Occipital lobe (tissue), 3 donors: ENCODE measurements around the gene HOXA2. TPM values are rescaled to one million over a fixed set of nuclear protein-coding genes. Genes with fewer than 3 reads are reported as not detected.

Source experiments
- DNase-seq: peaks from one replicate; lab custom pipeline; 2025; lab: John Stamatoyannopoulos, UW
- small RNA-seq: library from RNA; depleted of rRNA; stranded (forward); fragments of <200 nt; gene quantifications from one replicate; pipeline ENCODE3, GENCODE V24; 2014
- total RNA-seq: library from RNA; depleted of rRNA; stranded (reverse); fragments of >200 nt; gene quantifications from one replicate; pipeline ENCODE4 v1.2.3, GENCODE V29; 2014

HOXA2 gene
- total RNA-seq, 1 donor from 2014 or later: not detected

DNA sequence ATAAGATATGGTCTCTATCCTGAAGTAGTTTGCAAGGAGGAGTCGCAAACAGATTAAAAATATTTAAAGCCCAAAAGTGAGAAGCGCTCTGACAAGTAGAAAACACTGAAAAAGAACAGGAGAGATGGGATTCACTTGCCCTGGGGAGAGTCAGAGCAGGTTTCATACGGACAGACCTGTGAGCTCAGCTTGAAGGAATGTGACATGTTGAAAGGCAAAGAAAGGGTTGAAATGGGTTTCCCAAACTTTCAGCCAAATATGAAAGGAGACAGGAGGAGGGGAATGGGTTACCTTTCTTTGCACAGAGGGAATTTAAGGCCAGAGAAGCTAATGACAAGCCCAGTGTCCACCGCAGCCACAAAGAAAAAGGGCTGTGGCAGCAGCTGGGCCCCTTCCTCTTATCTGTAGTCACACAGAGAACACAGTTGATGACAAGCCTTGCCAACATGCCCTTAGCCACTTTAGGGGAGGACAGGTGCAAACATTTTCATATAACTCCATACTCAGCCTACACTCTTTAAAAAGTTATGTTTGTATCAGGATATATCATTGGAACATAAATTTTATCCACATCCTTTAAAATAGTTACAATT, 21.5 kb downstream of the HOXA2 start:
- no peak for DNase-seq

DNA sequence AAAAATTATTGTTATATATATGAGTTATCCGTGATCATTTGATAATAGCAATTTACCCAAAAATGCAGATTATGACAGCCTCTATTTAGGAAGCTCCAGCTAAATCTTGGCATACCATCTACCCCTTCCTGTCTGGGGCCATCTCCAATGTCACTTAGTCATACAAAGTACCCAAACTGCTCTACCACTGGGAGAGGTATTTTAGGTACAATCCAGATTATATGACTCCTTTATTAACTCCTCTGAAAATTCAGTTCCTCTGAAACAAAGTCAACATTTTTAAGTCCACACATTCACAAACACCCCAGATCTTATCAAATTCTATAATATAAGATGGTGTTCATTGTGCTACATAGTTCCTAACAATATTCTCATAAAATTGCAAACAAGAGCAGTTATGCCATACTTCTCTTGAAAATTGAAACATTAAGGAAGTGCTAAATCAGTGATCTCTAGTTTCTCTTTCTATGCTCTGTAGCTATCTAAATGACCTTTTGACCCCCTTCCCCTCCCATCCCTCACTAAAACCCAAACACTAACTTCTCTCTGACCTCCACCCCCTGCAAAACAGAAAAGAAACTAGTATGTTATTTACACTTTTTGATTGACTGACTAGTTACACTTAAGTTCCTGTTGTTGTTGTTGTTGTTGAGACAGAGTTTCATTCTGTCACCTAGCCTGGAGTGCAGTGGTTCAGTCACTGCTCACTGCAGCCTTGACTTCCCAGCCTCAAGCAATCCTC, 23.1 kb downstream of the HOXA2 start:
- no peak for DNase-seq

DNA sequence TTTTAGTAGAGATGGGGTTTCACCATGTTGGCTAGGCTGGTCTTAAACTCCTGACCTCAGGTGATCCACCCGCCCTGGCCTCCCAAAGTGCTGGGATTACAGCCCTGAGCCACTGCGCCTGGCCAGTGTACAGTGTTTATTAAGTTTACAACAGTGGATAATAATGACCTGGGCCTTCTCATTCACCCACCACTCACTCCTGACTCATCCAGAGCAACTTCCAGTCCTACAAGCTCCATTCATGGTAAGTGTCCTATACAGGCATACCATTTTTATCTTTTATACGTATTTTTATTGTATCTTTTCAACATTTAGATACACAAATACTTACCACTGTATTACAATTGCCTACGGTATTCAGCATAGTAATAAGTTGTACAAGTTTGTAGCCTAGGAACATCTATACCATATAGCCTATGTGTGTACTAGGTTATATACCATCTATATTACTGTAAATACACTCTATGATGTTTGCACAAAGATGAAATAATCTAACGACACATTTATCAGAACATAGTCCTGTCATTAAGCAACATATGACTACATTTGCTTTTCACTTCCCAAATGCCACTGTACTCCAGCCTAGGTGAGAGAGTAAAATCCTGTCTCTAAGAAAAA, 23.8 kb downstream of the HOXA2 start:
- no peak for DNase-seq

DNA sequence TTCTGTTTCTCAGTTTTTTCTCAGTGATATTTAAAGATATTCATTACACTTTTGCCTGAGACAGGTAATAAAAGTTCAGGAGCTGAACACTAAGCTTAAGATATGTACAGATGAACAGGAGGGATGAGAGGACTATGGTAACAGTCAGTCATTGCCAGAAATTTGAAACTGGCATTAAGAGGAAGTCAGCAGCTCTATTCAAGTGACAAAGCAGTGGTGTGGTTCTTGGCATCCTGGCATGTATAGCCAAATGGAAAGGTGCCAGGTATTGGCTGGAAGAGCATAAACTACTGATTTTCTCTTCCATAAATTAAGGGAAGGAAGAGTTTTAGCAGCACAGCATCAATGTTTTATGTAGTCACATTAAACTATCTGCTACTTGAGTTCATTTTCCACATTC, 29.4 kb downstream of the HOXA2 start:
- no peak for DNase-seq

DNA sequence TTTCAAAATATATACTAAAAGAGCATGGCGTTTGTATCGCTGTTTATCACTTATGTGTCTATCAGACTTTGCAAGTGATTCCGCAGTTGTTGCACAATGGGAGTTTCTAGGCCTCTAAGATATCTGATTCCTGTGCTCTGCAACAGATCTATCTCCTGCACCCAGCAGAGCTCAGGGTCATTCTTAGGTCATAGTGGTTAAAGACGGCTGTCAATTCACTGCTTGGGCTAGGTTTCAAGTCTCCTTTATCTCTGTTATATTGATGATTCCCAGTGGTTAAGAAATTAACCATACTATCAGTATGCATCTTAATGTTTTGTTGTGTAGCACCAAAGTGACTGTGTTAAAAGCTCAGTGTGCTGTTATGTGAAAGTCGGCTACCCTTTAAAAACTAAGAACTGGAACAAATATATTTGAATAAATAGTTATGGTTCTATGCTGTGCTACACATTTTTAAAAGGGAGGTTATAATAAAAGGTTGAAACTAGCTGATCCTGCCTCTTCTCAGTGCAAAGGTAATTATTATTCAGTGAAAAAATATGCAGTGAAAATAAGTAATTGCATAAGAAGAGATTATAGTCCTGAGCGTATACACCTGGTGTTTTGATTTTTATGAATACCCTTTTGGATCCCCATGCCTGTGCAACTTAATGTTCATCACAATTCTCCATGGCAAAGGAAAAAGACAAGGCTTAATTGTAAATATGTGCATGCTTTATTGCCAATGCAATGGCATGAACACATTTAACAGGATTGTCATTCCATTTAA, 30.7 kb downstream of the HOXA2 start:
- no peak for DNase-seq

DNA sequence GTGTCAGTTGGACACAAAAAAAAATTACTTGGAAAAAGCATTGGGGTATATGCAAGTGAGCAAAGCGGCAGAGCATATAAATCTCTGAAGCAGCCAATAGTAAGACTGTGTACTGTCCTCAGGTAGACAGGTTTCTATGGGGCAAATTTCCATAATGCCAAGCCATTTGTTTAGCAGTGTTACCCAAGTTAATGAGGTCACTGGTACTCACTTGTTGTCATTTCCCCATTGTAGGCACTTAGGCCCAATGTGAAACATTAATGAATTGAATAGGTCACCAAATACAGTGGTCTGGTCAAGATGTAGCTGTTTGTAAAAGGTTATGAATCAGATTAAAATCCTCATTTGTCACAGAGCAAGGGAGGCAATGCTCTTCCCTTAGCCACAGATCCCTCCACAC, 34.2 kb downstream of the HOXA2 start:
- DNase-seq: no peak

DNA sequence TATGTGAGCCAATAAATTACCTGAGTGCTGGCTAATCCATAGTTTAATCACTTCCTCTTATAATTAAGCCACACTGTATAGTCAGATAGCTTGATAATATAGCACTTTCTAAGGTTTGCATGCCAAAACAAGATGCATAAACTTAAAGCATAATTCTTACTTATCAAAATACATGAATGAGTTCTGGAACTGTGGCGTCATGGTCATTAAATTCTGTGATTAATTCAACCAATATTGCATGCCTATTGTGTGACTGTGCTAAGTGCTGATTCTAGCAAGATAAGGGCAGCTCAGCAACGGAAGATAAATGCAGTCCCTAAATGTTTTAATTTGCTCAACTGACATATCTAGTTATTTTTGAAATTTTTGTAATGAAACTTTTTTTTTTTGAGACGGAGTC, 36.3 kb downstream of the HOXA2 start:
- no peak for DNase-seq

DNA sequence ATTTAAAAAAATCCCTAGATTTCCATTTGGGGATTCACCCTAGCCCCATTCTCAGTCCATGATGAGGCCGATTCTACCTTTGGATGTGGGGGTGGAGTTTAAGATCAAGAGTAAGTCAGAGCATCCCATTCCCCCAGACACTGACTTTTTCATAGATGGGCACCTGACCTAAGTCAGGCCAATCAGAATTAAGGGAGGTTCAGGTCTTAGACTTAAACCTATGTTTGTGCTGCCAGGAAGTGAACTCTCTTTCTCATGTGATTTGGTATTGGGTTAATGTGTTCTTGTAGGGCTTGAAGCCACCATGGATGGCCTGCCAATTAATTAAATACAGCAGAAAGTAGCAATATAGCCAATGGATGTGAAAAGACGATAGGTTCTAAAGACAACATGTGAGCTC, 36.8 kb downstream of the HOXA2 start:
- no peak for DNase-seq

DNA sequence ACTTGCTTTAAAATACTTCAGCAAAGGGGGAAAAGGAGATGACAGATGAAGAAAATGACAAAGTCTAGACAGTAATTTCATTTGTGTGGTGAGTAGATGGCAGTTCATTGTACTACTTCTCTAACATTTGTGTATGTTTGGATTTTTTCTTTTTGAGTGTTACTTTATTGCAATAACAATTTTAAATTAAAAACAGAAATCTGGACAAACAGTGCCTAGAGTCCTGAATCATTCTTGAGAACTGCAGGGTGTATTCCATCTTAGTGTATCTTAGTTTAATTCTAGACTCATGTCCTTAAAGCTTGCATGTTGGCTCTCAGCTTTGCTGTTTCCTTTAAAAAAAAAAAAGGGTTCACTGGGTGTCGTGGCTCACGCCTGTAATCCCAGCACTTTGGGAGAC, 37.8 kb downstream of the HOXA2 start:
- no peak for DNase-seq

DNA sequence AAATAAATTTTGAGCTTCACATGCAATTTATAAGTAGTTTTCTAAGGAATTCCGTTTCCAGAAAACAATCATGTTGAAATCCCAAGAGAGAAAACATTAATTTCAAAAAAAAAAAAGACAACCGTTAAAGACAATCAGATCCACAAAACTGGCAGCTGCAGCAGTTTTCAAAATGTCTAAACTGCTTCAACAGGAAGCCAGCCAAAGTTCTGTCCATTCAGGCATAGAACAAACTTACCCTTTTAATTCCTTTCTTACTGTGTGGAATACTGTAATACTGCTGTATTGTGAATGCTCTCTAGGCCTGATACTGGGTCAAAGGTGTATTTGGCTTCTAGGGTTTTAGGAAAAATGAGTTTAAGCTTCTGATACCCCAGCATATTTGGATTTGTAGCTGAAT, 38.3 kb downstream of the HOXA2 start:
- no peak for DNase-seq

DNA sequence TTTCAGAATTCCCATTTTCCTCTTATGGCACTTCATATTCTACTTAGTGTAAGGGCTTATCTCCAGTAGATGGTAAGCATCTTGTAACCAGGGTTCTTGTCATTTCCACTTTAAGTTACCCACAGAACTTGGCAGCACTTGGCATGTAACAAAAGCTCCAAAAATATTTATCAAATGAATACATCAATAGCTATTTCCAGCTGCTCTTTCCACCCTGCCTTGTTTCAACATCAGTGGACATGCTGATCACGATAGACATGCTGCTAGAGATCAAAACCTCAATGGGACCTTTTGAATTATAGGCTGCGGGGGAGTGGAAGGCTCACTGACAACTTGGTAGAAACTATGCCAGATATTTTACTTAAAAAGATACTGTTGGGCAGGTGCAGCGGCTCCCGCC, 39.5 kb downstream of the HOXA2 start:
- DNase-seq: no peak

DNA sequence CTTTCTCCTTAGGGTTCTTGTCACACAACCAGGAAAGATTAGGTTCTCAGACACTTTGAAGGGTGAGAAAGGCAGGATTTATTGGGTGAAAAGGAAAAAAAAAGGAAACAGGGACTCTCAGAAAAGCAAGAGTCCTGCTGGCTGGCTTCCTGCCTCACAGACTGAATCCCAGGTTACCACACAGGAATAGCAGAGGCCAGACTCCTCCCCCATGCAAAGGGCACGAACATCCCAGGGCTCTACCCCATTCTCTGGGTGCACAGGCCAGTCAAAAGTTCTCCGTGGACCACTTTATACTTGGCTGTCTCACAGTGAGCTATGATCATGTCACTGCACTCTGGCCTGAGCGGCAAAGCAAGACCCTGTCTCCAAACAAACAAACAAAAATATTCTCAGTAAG, 49.3 kb downstream of the HOXA2 start:
- DNase-seq: no peak

DNA sequence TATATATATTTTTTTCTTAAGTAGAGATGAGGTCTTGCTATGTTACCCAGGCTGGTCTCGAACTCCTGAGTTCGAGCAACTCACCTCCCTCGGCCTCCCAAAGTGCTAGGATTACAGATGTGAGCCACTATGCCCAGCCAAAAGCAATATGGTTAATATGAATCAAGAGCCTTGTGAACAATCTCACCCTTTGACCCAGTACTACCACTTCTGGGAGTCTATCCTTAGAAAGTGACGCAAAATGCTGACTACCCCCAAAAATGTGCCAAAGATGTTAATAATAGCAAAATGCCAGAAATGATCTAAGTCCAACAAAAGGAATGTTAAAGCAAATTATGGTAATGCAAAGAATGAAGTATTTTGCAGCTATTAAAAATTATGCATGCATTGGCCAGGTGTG, 51.0 kb downstream of the HOXA2 start:
- no peak for DNase-seq

Small RNA genes within 50 kb of the gene (small RNA-seq; reads per million reads assigned to genes)
- gene AC004080.5: not detected
- not detected for gene RF01977

Other genes starting within 250 kb of the HOXA2 start
- 1.2 TPM for gene SKAP2, start 238.1 kb downstream of the HOXA2 start, total RNA-seq
- gene HOXA1, start 6.7 kb downstream of the HOXA2 start, total RNA-seq: not detected
- gene HOXA4, start 28.1 kb upstream of the HOXA2 start, total RNA-seq: not detected
- not detected for gene HOXA5, start 41.0 kb upstream of the HOXA2 start, total RNA-seq
- gene HOXA6, start 45.1 kb upstream of the HOXA2 start, total RNA-seq: not detected
- not detected for gene HOXA3, start 49.9 kb upstream of the HOXA2 start, total RNA-seq
- gene HOXA7, start 54.0 kb upstream of the HOXA2 start, total RNA-seq: not detected
- not detected for gene HOXA9, start 62.9 kb upstream of the HOXA2 start, total RNA-seq
- gene HOXA10, start 71.6 kb upstream of the HOXA2 start, total RNA-seq: not detected
- not detected for gene HOXA11, start 82.5 kb upstream of the HOXA2 start, total RNA-seq
- gene HOXA13, start 97.4 kb upstream of the HOXA2 start, total RNA-seq: not detected
- not detected for gene EVX1, start 140.1 kb upstream of the HOXA2 start, total RNA-seq